Measurements from ENCODE around the gene ITGA4. TPM values are rescaled to one million over a fixed set of nuclear protein-coding genes. Genes with fewer than 3 reads are reported as not detected.

Gene ITGA4
- total and polyA plus RNA-seq, 9 of the 15 experiments (the other 6 are each of a cell fraction or from before 2014, with no cell fraction given) = 0.06 to 0.81 (median 0.27) TPM

GRCh38 chr2:181464966-181465365 lies 7.8 kb downstream of the ITGA4 start (continued):
- TF ChIP-seq HIVEP1 (CRISPR knock-in tag; IDR thresholded peaks at IDR 0.05) = no peak
- TF ChIP-seq FOXM1 (IDR thresholded peaks at IDR 0.05; ENCODE audit: low read depth) = no peak
- TF ChIP-seq FOXM1 (CRISPR knock-in tag; IDR thresholded peaks at IDR 0.05; ENCODE audit: low read depth) = no peak
- TF ChIP-seq FOSL1 (tag; conservative IDR thresholded peaks at IDR 0.05) = no peak
- no peak for TF ChIP-seq KAT2B (IDR thresholded peaks at IDR 0.05; ENCODE audit: low read depth, low read length)
- TF ChIP-seq KLF1 (tag; IDR thresholded peaks at IDR 0.05) = no peak
- no peak for TF ChIP-seq ZNF165 (CRISPR knock-in tag; IDR thresholded peaks at IDR 0.05; ENCODE audit: borderline replicate concordance)
- no peak for TF ChIP-seq ZBTB5 (IDR thresholded peaks at IDR 0.05)
- TF ChIP-seq ZNF449 (CRISPR knock-in tag; IDR thresholded peaks at IDR 0.05) = no peak
- no peak for TF ChIP-seq PPARD (CRISPR knock-in tag; IDR thresholded peaks at IDR 0.05)

Measured in K562 (cell line).